BLaER1 (cell line): ENCODE measurements around the gene HDLBP.

ENCODE experiments used
- H3K27ac ChIP-seq: shearing (Covaris generic); formaldehyde crosslinking; 2 replicates; pipeline ENCODE4 v1.8.1; 2022
- H3K27me3 ChIP-seq: shearing (Covaris generic); formaldehyde crosslinking; 2 replicates; pipeline ENCODE4 v1.8.1; 2022
- H3K36me3 ChIP-seq: shearing (Covaris generic); formaldehyde crosslinking; 2 replicates; pipeline ENCODE4 v1.8.1; 2022
- H3K4me1 ChIP-seq: shearing (Covaris generic); formaldehyde crosslinking; 2 replicates; pipeline ENCODE4 v1.8.1; 2022
- H3K4me2 ChIP-seq: shearing (Covaris generic); formaldehyde crosslinking; 2 replicates; pipeline ENCODE4 v1.8.1; 2022
- H3K4me3 ChIP-seq: shearing (Covaris generic); formaldehyde crosslinking; 2 replicates; pipeline ENCODE4 v1.8.1; 2022
- H3K9ac ChIP-seq: shearing (Covaris generic); formaldehyde crosslinking; 2 replicates; pipeline ENCODE4 v1.8.1; 2022
- H3K9me3 ChIP-seq: shearing (Covaris generic); formaldehyde crosslinking; 2 replicates; pipeline ENCODE4 v1.8.1; 2022
- H4K20me1 ChIP-seq: shearing (Covaris generic); formaldehyde crosslinking; 2 replicates; pipeline ENCODE4 v1.8.1; 2022
- Cebpa-rat ChIP-seq: shearing (Covaris generic); IDR thresholded peaks from 2 replicates; pipeline ENCODE4 v1.8.1; 2022

Gene HDLBP

DNA sequence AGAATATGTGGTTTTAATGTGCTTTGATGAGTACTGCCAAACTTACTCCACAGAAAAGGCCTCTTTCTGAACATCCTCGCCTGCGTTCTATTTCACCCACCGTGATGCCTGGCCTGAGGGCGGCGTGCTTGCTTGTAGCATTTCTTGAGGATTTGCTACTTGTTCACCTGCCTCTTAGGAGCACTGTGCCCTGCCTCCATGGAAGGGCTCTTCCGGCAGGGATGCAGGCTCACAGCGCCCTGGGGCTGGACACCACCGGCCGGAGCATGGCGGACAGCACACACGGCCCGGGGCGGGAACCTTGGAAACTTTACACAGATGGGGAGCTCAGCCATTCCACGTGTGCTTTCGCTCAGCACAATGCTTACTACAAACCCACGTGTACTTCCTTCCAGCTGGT is 89.9 kb downstream of the HDLBP start:
- peaks cover 32% of the 10 kb centered on the region for H4K20me1 ChIP-seq
- H3K4me3 ChIP-seq = no peak overlapping the region
- no peaks in the 10 kb centered on the region for H3K27me3 ChIP-seq
- peaks cover 55% of the 10 kb centered on the region for H3K36me3 ChIP-seq
- no peak for TF ChIP-seq Cebpa-rat
- no peaks in the 10 kb centered on the region for H3K9me3 ChIP-seq
- peaks cover 18% of the 10 kb centered on the region for H3K4me1 ChIP-seq
- H3K27ac ChIP-seq = no peak overlapping the region
- no peak overlapping the region for H3K4me2 ChIP-seq
- H3K9ac ChIP-seq = no peak overlapping the region

DNA sequence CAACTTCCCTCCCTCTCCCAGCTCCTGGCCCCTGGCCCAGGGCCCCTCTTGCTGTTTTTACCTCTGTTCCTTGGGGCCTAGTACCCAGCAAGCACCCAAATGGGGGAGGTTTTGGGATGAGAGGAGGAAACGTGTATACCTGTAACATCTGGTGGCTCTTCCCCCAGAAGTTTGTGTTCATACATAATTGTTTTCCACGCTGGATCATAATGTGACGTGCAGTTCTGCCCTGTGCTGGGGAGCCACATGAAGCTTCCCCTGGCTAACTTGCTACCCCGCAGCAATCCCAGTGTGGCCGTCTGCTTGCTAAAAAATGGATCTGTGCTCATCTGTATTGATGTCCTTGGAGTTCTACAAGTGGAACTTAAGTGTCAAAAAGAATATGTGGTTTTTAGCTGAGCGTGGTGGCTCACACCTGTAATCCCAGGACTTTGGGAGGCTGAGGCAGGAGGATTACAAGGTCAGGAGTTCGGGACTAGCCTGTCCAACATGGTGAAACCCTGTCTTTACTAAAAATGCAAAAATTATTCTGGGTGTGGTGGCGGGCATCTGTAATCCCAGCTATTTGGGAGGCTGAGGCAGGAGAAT is 90.5 kb downstream of the HDLBP start:
- Histone ChIP-seq H3K9me3 (no peaks in the 10 kb centered on the region), H3K4me1 (peaks cover 24% of the 10 kb centered on the region), H3K27me3 (no peaks in the 10 kb centered on the region), H3K9ac (no peak overlapping the region), H3K27ac (no peak overlapping the region), H3K4me3 (no peak overlapping the region), H3K4me2 (no peak overlapping the region), H4K20me1 (peaks cover 32% of the 10 kb centered on the region), H3K36me3 (peaks cover 49% of the 10 kb centered on the region)
- no peak for TF ChIP-seq Cebpa-rat

DNA sequence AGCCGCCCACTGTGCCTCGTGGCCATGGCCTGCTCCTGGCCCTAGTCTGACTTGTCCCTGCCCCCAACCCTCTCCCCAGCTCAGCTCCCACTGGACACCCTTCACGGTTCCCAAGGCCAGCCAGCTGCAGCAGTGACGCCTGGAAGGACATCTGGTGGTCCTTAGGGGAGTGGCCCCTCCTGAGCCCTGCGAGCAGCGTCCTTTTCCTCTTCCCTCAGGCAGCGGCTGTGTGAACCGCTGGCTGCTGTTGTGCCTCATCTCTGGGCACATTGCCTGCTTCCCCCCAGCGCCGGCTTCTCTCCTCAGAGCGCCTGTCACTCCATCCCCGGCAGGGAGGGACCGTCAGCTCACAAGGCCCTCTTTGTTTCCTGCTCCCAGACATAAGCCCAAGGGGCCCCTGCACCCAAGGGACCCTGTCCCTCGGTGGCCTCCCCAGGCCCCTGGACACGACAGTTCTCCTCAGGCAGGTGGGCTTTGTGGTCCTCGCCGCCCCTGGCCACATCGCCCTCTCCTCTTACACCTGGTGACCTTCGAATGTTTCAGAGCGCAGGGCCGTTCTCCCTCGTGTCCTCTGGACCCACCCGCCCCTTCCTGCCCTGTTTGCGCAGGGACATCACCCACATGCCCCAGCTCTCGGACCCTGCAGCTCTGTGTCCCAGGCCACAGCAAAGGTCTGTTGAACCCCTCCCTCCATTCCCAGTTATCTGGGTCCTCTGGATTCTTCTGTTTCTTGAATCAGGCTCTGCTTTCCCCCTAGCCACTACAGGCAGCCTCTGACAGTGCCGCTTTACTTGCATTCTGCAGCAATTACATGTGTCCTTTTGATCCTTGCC is 91.2 kb downstream of the HDLBP start:
- no peaks in the 10 kb centered on the region for H3K27me3 ChIP-seq
- peak overlapping the region; percentile 40 for H3K4me2 ChIP-seq
- peaks cover 31% of the 10 kb centered on the region for H3K4me1 ChIP-seq
- H3K36me3 ChIP-seq = peaks cover 43% of the 10 kb centered on the region
- no peak overlapping the region for H3K4me3 ChIP-seq
- H3K27ac ChIP-seq = 0 out of 2 replicates have a peak overlapping the region, but pooled peaks have one; percentile 18
- TF ChIP-seq Cebpa-rat = no peak
- no peaks in the 10 kb centered on the region for H3K9me3 ChIP-seq
- peaks cover 30% of the 10 kb centered on the region for H4K20me1 ChIP-seq
- no peak overlapping the region for H3K9ac ChIP-seq

DNA sequence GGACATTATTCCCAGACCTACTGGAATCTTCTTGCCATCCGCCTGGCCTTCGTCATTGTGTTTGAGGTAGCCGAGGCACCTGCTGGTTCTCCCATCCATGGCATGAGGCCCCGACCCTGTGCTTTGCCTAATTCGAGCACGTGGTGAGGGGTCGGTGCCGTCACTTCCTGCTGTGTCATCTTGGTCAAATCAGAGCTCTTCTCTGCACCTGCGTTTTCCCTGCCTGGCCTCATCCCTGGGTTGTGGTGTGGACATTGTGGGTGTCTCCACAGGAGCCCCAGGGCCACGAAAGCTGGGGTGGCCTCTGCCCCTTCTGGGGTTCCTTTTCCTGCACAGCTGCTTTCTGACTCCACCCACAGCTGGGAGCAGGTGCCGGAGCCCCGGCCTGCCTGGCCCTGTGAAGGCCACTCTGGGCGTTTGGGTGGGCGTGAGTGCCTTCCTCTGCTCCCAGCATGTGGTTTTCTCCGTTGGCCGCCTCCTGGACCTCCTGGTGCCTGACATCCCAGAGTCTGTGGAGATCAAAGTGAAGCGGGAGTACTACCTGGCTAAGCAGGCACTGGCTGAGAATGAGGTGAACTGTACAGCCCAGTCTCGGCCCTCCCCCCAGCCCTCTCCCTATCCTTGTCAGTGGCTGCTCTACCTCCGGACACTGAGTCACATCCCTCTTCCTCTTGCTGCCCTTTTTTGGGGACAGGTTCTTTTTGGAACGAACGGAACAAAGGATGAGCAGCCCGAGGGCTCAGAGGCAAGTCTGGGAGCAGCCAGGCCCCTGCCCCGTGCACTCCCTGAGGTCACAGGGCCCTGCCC is 92.1 kb downstream of the HDLBP start:
- H3K9ac ChIP-seq = no peak overlapping the region
- no peaks in the 10 kb centered on the region for H3K27me3 ChIP-seq
- H3K4me2 ChIP-seq = peak overlapping the region; percentile 40
- H4K20me1 ChIP-seq = peaks cover 21% of the 10 kb centered on the region
- H3K9me3 ChIP-seq = no peaks in the 10 kb centered on the region
- H3K36me3 ChIP-seq = peaks cover 35% of the 10 kb centered on the region
- H3K4me3 ChIP-seq = no peak overlapping the region
- 0 out of 2 replicates have a peak overlapping the region, but pooled peaks have one; percentile 18 for H3K27ac ChIP-seq
- H3K4me1 ChIP-seq = peaks cover 36% of the 10 kb centered on the region
- no peak for TF ChIP-seq Cebpa-rat

DNA sequence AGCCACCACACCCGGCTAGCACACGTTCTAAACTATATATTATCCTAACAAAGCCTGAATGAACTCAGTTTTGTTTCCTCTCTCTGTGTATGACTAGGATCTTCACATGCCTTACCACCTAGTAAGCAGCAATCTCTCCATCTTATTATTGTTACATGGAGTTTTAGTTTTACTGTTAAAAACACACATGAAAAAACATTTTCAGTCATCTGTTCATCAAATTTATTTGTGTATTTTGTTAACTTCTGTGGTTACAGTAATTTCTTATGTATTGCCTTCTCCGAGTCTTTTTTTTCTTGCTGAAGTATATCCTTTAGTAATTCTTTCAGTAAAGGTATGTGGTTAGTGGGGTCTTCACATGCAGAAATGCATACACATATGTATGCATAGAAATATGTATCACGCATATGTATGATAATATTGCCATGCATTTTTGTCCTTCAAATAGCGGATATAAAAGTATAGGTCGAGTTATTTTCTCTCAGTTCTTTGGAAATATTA is 95.6 kb downstream of the HDLBP start:
- Histone ChIP-seq H3K4me3 (no peak overlapping the region), H3K9ac (no peak overlapping the region), H3K36me3 (peaks cover under 1% of the 10 kb centered on the region; the same call in 1 of the 2 replicates), H3K4me2 (peak overlapping the region; percentile 98), H3K27me3 (no peaks in the 10 kb centered on the region), H3K27ac (no peak overlapping the region), H4K20me1 (no peaks in the 10 kb centered on the region), H3K9me3 (no peaks in the 10 kb centered on the region), H3K4me1 (peaks cover 42% of the 10 kb centered on the region)
- no peak for TF ChIP-seq Cebpa-rat

GRCh38 chr2:241219030-241219382 is 96.5 kb downstream of the HDLBP start:
- H3K27ac ChIP-seq = no peak overlapping the region
- H3K36me3 ChIP-seq = no peaks in the 10 kb centered on the region
- no peaks in the 10 kb centered on the region for H3K27me3 ChIP-seq
- no peaks in the 10 kb centered on the region for H4K20me1 ChIP-seq
- peaks cover 36% of the 10 kb centered on the region for H3K4me1 ChIP-seq
- peak overlapping the region; percentile 98 for H3K4me2 ChIP-seq
- peak overlapping the region; percentile 70 for H3K4me3 ChIP-seq
- H3K9ac ChIP-seq = peak overlapping the region; percentile 77
- no peak for TF ChIP-seq Cebpa-rat
- no peaks in the 10 kb centered on the region for H3K9me3 ChIP-seq

- Histone ChIP-seq H4K20me1 (no peaks in the 10 kb centered on the region), H3K9me3 (no peaks in the 10 kb centered on the region), H3K4me3 (peak overlapping the region; percentile 70), H3K27me3 (no peaks in the 10 kb centered on the region), H3K4me1 (peaks cover 30% of the 10 kb centered on the region), H3K9ac (peak overlapping the region; percentile 77), H3K36me3 (no peaks in the 10 kb centered on the region), H3K4me2 (peak overlapping the region; percentile 98), H3K27ac (no peak overlapping the region)
- no peak for TF ChIP-seq Cebpa-rat
Measured at GRCh38 chr2:241218131-241219029, 97.1 kb downstream of the HDLBP start.

- Histone ChIP-seq H3K27ac (peak overlapping the region; percentile 1; the same call in 1 of the 2 replicates), H3K9me3 (no peaks in the 10 kb centered on the region), H3K4me1 (peaks cover 24% of the 10 kb centered on the region), H3K4me3 (peak overlapping the region; percentile 57), H3K9ac (no peak overlapping the region), H4K20me1 (no peaks in the 10 kb centered on the region), H3K36me3 (no peaks in the 10 kb centered on the region), H3K4me2 (peak overlapping the region; percentile 77), H3K27me3 (no peaks in the 10 kb centered on the region)
- TF ChIP-seq Cebpa-rat = no peak
Measured at GRCh38 chr2:241217320-241218031, 98.0 kb downstream of the HDLBP start.
